Frontal cortex (tissue), 4 donors: ENCODE data around the gene HABP2. TPM values are rescaled to one million over a fixed set of nuclear protein-coding genes. Genes with fewer than 3 reads are reported as not detected.

Experiments
- DNase-seq, 2 donors: peaks; one replicate each; pipeline ENCODE4 v3.0.0; 2012; ENCODE audit warnings: low spot score in 2 of 2
- FAIRE-seq: peaks from 2 replicates; lab custom pipeline; 2012; peaks lifted over from hg19 to GRCh38; lab: Jason Lieb, UNC
- total RNA-seq: library from RNA; depleted of rRNA; stranded (reverse); fragments of >200 nt; gene quantifications from one replicate; pipeline ENCODE4 v1.2.3, GENCODE V29; 2014
- donor health status: control.
- donor health status: control.
- donor health status: control.

The HABP2 gene
- not detected for total RNA-seq

DNA sequence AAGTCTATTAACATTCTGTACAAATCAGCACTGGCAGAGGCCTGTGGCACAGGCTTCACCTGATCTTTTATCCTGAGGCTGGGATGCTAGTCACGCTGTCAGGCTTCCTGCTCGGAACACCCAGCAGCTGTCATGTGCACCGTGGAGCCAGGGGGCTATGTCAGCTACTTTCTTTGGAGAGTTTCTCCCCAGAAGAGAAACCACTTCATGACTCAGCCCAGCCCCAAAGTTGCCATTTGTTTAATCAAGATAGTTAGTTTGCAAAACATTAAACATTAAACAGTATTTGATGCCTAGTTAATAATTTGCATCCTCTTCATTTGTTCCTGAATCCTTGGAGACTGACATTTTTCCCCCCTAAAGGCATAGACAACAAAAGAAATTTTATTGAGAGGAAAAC, at the start of gene HABP2:
HABP2 (plus strand) TSS at position 353 of the 400 bp plus-strand sequence. CDS start 69 bp downstream, outside the sequence.
- FAIRE-seq (no peak), DNase-seq (no peak)

- FAIRE-seq, result no peak
Observed at GRCh38 chr10:113503930-113504329, 48.9 kb upstream of the HABP2 start.

DNA sequence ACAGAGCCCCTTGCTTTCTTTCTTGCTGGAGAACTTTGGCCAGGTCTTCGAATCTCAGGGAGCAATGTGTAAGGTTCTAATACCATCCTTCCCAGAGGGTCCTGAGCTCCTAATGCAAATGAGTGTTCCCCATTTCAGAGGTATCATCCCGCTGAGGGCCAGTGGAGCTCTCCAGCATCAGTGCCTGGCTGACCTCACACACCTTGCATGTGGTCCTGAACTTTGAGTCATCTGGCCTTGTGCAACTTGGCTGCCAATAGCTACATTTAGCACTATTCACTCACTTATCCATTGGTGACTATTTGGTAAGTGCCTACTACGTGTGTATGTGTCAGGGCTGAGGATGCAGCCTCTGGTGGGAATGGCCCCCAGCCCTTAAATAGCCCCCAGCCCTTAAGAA, 48.4 kb upstream of the HABP2 start:
- FAIRE-seq (no peak), DNase-seq (no peak)

More at GRCh38 chr10:113503930-113504329, 48.9 kb upstream of the HABP2 start:
- DNase-seq, result no peak

GRCh38 chr10:113506476-113506875, 46.4 kb upstream of the HABP2 start:
- no peak for DNase-seq
- no peak for FAIRE-seq

GRCh38 chr10:113511419-113511818, 41.4 kb upstream of the HABP2 start:
- FAIRE-seq (no peak), DNase-seq (no peak)

DNA sequence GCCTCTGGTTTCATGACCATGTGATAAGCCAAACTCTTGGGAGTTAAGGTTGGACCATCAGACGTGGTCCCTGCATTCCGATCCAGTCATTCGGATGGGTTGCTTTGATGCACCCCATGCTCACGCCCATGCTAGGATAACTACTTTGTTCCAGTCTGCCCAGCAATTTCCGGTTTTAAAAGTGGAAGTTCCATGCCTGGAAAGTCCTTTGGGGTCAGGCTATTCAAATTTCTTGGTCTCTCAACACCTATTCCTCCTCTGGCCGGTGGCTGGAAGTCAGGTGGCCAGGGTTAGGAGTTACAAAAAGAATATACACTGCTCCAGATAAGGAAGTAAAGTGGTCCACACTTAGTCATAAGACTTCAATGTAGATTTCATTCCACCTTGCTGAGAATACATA, 37.7 kb upstream of the HABP2 start:
- DNase-seq (no peak), FAIRE-seq (no peak)

DNA sequence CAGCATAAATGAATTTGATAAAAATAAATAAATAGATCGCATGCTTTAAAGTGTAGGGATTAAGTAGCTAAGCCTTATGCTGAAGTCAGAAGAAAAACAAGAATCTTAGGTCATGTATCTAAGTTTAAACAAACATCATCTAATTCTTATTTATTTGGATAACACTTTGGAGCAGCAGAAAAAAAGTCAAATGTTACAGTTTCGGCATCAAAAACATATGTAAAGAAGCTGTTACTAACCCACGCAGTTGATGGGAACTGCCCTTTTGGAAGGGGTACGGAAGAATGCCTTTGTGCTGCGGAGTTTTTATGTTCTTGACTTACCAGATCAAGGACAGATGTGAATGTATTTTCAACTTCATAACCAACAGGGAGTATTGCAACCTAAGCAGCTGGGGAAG, 37.3 kb upstream of the HABP2 start:
- DNase-seq (no peak), FAIRE-seq (no peak)

GRCh38 chr10:113516061-113516460, 36.8 kb upstream of the HABP2 start:
- FAIRE-seq (no peak), DNase-seq (no peak)

DNA sequence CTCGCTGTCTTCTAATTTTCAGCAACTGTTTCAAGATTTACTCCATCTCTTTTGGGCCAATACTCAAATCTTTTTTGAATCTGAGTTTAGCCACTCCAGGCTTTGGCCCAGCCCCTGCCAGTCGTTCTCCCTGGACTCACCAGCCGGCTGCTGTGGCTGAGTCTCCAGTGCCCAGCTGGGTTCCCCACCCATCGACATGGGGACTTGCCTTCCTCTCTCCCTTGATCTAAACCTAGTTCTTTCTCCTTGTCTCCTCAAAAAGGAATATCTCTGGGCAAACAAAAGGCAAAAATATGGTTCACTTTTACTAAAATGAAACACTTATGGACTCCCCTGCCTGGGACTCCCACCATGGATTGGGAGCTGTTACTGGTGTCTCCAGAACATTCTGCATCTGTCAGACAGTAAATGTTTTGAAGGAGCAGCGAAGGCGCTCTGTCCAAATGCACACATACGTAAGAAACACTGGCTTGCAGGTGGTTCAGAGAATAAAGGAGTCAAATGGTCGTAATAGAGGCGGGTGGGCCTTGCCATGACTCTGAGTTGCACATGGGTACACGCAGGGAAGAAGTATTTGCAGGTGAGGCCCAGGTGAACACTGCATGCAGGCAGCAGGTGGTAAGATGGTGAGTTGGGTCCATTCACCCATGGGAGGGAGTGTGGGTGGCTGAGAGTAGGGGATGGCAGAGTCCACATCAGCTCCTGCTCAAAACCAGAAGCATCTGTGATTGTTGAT, 35.5 kb upstream of the HABP2 start:
- FAIRE-seq, result no peak
- no peak for DNase-seq

DNA sequence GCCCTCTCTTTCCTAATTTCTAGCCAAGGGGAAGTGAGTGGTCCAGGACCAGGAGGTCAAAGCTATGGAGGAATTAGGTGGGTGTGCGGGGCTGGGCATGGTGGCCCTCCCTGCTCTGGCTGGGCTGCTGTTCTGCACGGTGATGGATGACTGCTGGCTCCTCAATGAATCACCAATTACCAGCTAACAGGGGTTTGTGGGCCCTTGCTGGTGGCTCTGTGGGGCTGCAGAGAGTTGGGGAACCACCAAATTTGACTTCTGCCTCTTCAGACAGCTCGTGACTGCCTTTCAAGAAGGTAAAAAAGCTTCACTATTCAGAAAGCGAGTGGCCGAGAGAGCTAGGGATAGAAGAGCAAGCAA, 35.0 kb upstream of the HABP2 start:
- DNase-seq (no peak), FAIRE-seq (no peak)

DNA sequence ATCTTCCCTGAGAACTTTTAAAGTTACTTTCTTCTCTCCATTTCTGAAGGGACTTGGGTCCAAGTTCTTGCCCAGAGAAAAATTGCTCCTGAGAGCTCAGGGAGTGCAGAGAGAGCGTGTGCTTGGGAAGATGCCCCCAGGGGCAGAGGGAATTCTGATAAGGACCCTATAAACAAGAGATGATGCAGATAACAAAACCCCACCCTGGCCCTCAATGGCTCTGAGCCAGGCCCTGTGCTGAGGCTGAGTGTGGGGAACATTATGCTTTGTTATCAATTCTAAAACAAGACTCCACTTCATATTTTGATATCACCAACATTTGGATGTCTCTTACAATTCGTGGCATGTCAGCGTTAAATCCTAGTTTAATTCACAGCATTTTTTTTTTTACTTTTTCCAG, 34.4 kb upstream of the HABP2 start:
- DNase-seq (no peak), FAIRE-seq (no peak)

DNA sequence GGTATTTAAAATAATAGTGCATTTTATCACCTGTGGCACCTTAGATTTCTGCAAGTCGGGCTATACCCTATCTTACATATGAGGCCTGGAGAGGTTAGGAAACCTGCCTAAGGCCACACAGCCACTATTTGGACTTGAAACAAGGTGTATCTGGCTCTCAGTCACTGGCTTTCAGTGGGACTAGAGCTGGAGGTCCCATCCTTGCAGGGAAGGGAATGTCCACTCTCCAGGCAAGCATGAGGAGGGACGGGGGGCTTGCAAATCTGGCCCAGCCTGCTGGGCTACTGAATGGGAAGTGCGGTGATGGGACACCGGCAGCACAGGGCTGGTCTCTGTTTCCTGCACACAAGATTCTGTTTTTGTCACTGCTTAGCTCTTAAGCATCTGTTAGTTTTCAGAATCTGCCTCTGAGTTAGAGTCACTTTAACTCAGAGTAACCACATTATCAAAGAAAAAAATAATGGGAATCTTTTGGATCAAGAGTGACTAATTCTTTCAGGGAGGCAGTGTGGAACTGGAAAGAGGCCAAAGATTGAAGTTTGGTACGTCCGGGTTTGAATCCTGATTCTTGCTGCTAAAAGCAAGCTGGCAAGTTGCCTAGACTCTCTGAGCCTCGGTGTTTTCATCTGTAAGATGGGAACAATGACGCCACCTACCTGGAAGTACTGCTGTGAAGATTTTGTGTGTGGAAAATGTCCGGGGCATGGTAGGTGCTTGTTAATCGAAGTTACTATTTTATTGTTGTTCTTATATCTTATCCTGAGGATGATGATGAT, 33.8 kb upstream of the HABP2 start:
- DNase-seq (no peak), FAIRE-seq (no peak)

DNA sequence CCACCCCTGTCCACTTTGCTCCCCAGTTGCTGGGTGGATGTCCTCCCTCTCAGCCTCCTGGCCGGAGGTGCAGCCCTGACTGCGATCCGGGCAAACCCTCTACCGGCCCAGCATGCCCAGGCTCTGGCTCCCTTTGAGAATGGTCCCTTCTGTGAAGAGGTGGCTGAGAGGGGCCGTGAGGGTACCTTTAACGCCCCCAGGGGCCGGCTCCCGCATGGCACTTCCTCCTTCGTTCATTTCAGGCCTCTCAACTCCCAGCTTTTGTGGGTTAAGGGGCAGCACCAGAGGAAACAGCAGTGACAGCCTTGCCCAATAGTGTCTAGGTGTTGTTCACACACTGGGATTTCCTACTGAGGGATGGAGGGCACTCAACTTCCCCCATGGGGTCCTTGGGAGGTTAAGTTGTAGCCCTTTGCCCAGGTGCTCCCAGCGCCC, 33.2 kb upstream of the HABP2 start:
- FAIRE-seq (no peak), DNase-seq (no peak)

DNA sequence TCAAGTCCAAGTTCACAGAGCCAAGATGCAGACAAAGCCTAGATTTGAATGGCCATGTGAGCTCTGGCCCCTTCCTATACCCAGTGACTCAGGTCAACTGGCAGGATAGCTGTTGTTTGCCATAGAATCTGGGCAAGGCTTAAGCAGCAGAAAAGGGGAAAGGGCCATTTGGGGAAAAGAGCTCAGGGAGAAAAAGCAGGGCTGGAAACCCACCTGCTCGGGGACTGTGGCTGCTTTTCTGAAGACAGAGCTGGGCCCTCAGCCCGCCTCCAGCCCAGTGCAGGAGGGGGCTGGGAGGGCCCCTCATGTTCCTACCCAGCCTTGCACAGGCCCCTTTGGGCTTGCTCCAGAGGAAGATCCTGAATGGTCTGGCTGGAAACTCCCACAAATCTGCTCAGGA, 32.6 kb upstream of the HABP2 start:
- no peak for DNase-seq
- no peak for FAIRE-seq

DNA sequence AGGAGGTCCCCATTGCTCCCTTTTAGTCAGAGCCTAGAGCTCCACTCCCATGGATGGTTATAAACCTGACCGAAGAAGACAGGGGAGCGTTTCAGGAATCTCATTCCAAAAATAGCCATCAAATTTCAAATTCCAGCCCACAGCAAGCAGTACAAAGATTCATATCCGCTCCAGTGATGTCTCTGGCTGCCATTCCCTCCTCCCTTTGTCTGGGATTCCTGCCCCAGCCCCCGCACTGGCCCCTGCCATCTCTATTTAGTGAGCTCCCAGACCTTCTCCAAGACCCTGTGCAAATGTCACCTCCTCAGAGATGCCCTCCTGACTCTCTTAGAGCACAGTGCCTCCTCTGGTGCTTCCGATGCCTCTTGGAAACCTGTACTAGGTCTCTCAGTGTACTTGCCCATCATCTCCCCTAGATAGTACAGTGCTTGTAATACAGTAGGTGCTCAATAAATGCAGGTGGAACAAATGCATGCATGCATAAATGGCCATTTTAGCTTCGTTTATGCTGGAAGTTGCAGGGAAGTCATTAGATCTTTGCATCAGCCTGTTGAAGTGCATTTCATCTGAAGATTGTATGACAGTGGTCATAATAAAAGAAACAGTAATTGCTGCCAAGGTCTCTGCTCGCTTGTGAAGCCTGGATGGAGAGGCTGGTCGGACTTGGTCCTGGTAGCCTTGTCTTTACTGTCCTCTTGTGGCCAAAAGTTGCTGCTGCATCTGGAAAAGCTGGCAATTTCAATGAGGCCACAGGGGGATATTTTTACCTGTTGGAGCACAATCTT, 32.0 kb upstream of the HABP2 start:
- DNase-seq, result peak; percentile 10 to 65
- FAIRE-seq, result no peak

DNA sequence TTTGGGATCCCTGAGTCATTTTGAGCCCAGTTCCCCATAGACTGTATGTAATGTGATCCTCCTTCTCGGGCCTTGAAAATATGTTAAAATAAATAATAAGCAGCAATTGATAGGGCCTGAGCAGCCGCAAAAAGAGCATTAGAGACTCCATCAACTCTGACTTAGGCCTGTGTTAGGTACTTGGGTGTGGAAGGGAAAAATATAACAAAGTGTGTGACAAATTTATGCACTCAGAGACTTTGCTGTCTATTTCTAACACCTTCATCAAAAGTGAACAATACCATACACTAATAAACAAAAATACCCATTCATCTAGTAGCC, 31.4 kb upstream of the HABP2 start:
- FAIRE-seq, result no peak
- no peak for DNase-seq

GRCh38 chr10:113522460-113522859, 30.4 kb upstream of the HABP2 start:
- no peak for DNase-seq

DNA sequence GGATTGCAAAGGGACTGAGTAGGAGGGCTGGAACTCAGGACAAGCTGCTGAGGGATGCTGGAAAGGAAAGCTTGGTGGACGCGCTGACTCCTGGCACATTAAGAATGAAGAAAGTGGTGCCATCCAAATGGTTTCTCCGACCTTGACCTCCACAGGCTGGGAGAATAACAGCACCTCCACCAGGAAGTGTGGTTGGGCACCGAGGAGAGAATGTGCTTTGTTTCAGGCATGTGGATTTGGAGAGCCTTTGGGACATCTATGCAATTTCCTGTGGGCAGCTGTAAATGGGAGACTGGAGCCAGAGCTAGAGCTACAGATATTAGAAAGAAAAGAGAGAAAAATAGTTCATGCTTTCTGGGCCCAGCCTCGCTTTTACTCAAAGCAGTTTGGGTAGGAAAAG, 29.8 kb upstream of the HABP2 start:
- FAIRE-seq (no peak), DNase-seq (no peak)

More at GRCh38 chr10:113522460-113522859, 30.4 kb upstream of the HABP2 start:
- no peak for FAIRE-seq

GRCh38 chr10:113523628-113524027, 29.2 kb upstream of the HABP2 start:
- DNase-seq, result no peak
- FAIRE-seq, result no peak

DNA sequence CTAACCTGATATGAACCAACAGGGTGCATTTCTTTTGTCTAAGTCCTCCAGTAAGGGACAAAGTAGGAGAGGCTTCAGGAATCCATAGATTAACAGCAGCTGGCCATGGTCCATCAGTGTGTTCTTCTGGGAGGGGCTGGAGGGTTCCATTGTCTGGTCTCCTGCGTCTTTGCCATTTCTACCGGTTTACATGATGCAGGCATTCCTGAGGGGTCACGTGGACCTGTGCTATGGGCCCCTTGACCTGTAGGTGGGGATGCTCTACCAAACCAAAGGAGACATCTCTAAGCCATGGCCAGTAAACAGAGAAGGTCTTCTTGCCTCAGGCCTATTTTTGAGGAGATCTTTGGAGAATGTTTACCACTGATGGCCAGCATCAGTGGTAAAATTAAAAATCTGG, 28.7 kb upstream of the HABP2 start:
- DNase-seq (no peak), FAIRE-seq (no peak)
